ENCODE measurements around the gene SLC34A1.

SLC34A1 gene

GRCh38 chr5:177403792-177404640 lies 19.8 kb downstream of the SLC34A1 start (continued):
- TF ChIP-seq MZF1 (tag by site-specific recombination; IDR thresholded peaks at IDR 0.05; ENCODE audit: borderline replicate concordance) (no peak; the same call in 1 of the 2 replicates), ZFP41 (tag by site-specific recombination; IDR thresholded peaks at IDR 0.05; ENCODE audit: borderline replicate concordance) (no peak), BCL11A (tag by site-specific recombination; IDR thresholded peaks at IDR 0.05; ENCODE audit: low read depth) (peak; percentile 63), ZNF560 (tag by site-specific recombination; IDR thresholded peaks at IDR 0.05; ENCODE audit: borderline replicate concordance) (no peak), ZNF302 (tag by site-specific recombination; IDR thresholded peaks at IDR 0.05; ENCODE audit: low read depth) (no peak), ZNF571 (tag by site-specific recombination; IDR thresholded peaks at IDR 0.05) (peak; percentile 86; the same call in 1 of the 2 replicates), ZSCAN16 (tag by site-specific recombination; IDR thresholded peaks at IDR 0.05) (no peak), YY1 (tag by site-specific recombination; IDR thresholded peaks at IDR 0.05) (peak; percentile 64), PRDM1 (tag by site-specific recombination; IDR thresholded peaks at IDR 0.05) (peak; percentile 12; the same call in 1 of the 2 replicates), ZFP3 (tag by site-specific recombination; IDR thresholded peaks at IDR 0.05; ENCODE audit: low read depth) (no peak), REPIN1 (tag by site-specific recombination; IDR thresholded peaks at IDR 0.05; ENCODE audit: low read depth) (no peak), ZNF121 (tag by site-specific recombination; IDR thresholded peaks at IDR 0.05) (peak; percentile 68)

GRCh38 chr5:177404641-177405179 lies 20.5 kb downstream of the SLC34A1 start:
- peak overlapping the region; percentile 50 for H3K4me3 ChIP-seq (ENCODE audit: low read depth, low read length)
- ChIA-PET POLR2A (interaction anchor here (1.0 to 3.8 kb wide), 10 partner anchors 10 to 53 kb away, joined by 3 to 45 read pairs (median 8); partner anchors contain the start of genes GRK6, LMAN2 and PRR7), CTCF (interaction anchor here (0.6 to 6.6 kb wide), 24 partner anchors 10 to 658 kb away, joined by 3 to 97 read pairs (median 8); partner anchors contain the start of genes GRK6, LMAN2 and SLC34A1)
- no peaks in the 10 kb centered on the region for H3K36me3 ChIP-seq (ENCODE audit: control insufficient read depth in 2 of 2, insufficient read depth in 1 of 2, low read length in 2 of 2)
- H3K4me1 ChIP-seq (ENCODE audit: control insufficient read depth, insufficient read depth, low read length): no peaks in the 10 kb centered on the region
- H3K9me3 ChIP-seq (ENCODE audit: control insufficient read depth, insufficient read depth, low read depth, low read length): no peaks in the 10 kb centered on the region
- peak overlapping the region; percentile 56; the same call in 1 of the 2 replicates for H3K27ac ChIP-seq (ENCODE audit: extremely low read depth, low read depth, low read length)
- TF ChIP-seq CTCF (tag by site-specific recombination; IDR thresholded peaks at IDR 0.05): no peak
- peak; percentile 59; the same call in 1 of the 2 replicates for TF ChIP-seq SP2 (tag by site-specific recombination; IDR thresholded peaks at IDR 0.05)
- peak; percentile 3; the same call in 1 of the 2 replicates for TF ChIP-seq PRDM1 (tag by site-specific recombination; IDR thresholded peaks at IDR 0.05)
- 0 out of 2 replicates have a peak, but pooled peaks have one; percentile 3 for TF ChIP-seq ZNF580 (tag by site-specific recombination; IDR thresholded peaks at IDR 0.05)
- no peak for TF ChIP-seq ZNF677 (tag by site-specific recombination; IDR thresholded peaks at IDR 0.05)
- no peak for TF ChIP-seq ZNF350 (tag by site-specific recombination; IDR thresholded peaks at IDR 0.05)
- no peak for TF ChIP-seq KLF9 (tag by site-specific recombination; IDR thresholded peaks at IDR 0.05; ENCODE audit: low read depth)
- 0 out of 2 replicates have a peak, but pooled peaks have one; percentile 38 for TF ChIP-seq SP3 (tag by site-specific recombination; IDR thresholded peaks at IDR 0.05)
- no peak for TF ChIP-seq INSM2 (tag by site-specific recombination; IDR thresholded peaks at IDR 0.05)
- TF ChIP-seq ZNF423 (tag by site-specific recombination; IDR thresholded peaks at IDR 0.05): no peak
- TF ChIP-seq YY2 (tag by site-specific recombination; IDR thresholded peaks at IDR 0.05): 0 out of 2 replicates have a peak, but pooled peaks have one; percentile 50
- TF ChIP-seq KLF10 (tag by site-specific recombination; IDR thresholded peaks at IDR 0.05): no peak
- no peak for TF ChIP-seq ZBTB20 (tag by site-specific recombination; IDR thresholded peaks at IDR 0.05)

All from HEK293 (cell line).